Neural cell (in vitro differentiated cells): ENCODE data around the gene HADH.

Source experiments
- CTCF ChIP-seq: fragments of 450-650 bp; IDR thresholded peaks from 2 replicates; pipeline ENCODE4 v1.5.1; 2014; ENCODE audit warnings: antibody characterized with exemption, mild to moderate bottlenecking, moderate library complexity; ENCODE audit not compliant: poor library complexity, severe bottlenecking
- EP300 ChIP-seq: fragments of 450-650 bp; conservative IDR thresholded peaks from 2 replicates; pipeline ENCODE4 v1.6.1; 2014; ENCODE audit warnings: antibody characterized with exemption, mild to moderate bottlenecking, moderate library complexity; ENCODE audit not compliant: poor library complexity, severe bottlenecking
- EZH2 ChIP-seq: fragments of 200-600, 300-800 bp; shearing (Covaris generic), sonication (generic); IDR thresholded peaks from 2 replicates; pipeline ENCODE4 v1.6.1; 2014; ENCODE audit warnings: antibody characterized with exemption, low read length, borderline replicate concordance, mild to moderate bottlenecking; ENCODE audit not compliant: insufficient read depth, poor library complexity, severe bottlenecking
- MXI1 ChIP-seq: fragments of 450-650 bp; conservative IDR thresholded peaks from 2 replicates; pipeline ENCODE4 v1.6.1; 2014; ENCODE audit warnings: antibody characterized with exemption, mild to moderate bottlenecking; ENCODE audit not compliant: poor library complexity, severe bottlenecking
- POLR2AphosphoS5 ChIP-seq: IDR thresholded peaks from 2 replicates; pipeline ENCODE4 v1.6.1; 2012
- RAD21 ChIP-seq: fragments of 450-650 bp; conservative IDR thresholded peaks from 2 replicates; pipeline ENCODE4 v1.6.1; 2014; ENCODE audit warnings: antibody characterized with exemption, mild to moderate bottlenecking, moderate library complexity
- REST ChIP-seq: IDR thresholded peaks from 2 replicates; pipeline ENCODE4 v1.6.1; 2012; ENCODE audit warnings: borderline replicate concordance
- SMC3 ChIP-seq: fragments of 450-650 bp; conservative IDR thresholded peaks from 2 replicates; pipeline ENCODE4 v1.6.1; 2014; ENCODE audit warnings: antibody characterized with exemption, mild to moderate bottlenecking, moderate library complexity; ENCODE audit not compliant: poor library complexity

GRCh38 chr4:108056418-108056817 is 66.7 kb downstream of the HADH start:
- no peak for TF ChIP-seq CTCF
- TF ChIP-seq RAD21, result no peak
- TF ChIP-seq EP300, result peak; percentile 85
- no peak for TF ChIP-seq EZH2
- TF ChIP-seq MXI1, result no peak
- TF ChIP-seq REST, result peak; percentile 70
- TF ChIP-seq SMC3, result no peak
- peak; percentile 36 for TF ChIP-seq POLR2AphosphoS5
